ENCODE data around the gene TRIM68.

- TF ChIP-seq CTCF (IDR thresholded peaks at IDR 0.05) (no peak), EP300 (IDR thresholded peaks at IDR 0.05) (no peak), POLR2AphosphoS5 (IDR thresholded peaks at IDR 0.05) (no peak), POLR2A (IDR thresholded peaks at IDR 0.05) (no peak)
Measured at GRCh38 chr11:4637662-4638047, 29.6 kb upstream of the TRIM68 start.

Data from sigmoid colon (tissue), 4 donors.